DND-41 (cell line): ENCODE results near the gene POMGNT2.

Source experiments
- EZH2 ChIP-seq: IDR thresholded peaks from 3 replicates; pipeline ENCODE4 v1.6.1; 2012; ENCODE audit warnings: borderline replicate concordance, low read depth, mild to moderate bottlenecking, moderate library complexity, low read length, inconsistent platforms; ENCODE audit not compliant: severe bottlenecking
- TF ChIP-seq, protein P1 (sequence below): IDR thresholded peaks from 2 replicates; pipeline ENCODE4 v1.5.1; 2012; ENCODE audit warnings: borderline replicate concordance, low read length, moderate library complexity, mild to moderate bottlenecking; ENCODE audit not compliant: poor library complexity, severe bottlenecking; ENCODE audit errors: extremely low read depth

DNA sequence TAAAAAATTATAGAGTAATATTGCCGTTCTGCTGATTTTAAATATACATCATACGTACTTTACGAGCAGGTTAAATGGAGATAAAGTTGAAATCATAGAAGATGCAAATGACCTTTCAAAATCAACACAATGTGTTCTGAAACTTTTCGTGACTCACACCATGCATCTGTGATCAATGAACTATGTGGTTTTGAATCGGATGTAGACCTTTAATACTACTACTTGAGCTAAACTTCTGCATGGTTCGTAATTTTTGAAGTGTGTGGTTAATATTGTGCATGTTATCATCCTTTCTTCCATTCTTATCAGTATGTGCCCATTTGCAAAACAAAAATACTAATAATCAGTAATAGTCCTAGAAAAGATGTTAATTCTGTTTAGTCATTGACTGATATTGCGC lies 67.9 kb downstream of the POMGNT2 start:
- TF ChIP-seq, protein P1, sequence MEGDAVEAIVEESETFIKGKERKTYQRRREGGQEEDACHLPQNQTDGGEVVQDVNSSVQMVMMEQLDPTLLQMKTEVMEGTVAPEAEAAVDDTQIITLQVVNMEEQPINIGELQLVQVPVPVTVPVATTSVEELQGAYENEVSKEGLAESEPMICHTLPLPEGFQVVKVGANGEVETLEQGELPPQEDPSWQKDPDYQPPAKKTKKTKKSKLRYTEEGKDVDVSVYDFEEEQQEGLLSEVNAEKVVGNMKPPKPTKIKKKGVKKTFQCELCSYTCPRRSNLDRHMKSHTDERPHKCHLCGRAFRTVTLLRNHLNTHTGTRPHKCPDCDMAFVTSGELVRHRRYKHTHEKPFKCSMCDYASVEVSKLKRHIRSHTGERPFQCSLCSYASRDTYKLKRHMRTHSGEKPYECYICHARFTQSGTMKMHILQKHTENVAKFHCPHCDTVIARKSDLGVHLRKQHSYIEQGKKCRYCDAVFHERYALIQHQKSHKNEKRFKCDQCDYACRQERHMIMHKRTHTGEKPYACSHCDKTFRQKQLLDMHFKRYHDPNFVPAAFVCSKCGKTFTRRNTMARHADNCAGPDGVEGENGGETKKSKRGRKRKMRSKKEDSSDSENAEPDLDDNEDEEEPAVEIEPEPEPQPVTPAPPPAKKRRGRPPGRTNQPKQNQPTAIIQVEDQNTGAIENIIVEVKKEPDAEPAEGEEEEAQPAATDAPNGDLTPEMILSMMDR, result no peak
- no peak for TF ChIP-seq EZH2
